HFF-Myc (cell line): ENCODE results near the gene L1CAM.

Source experiments
- DNase-seq: peaks from one replicate; pipeline ENCODE4 v3.0.0-alpha.2; 2011; ENCODE audit warnings: low read depth; ENCODE audit errors: extremely low read depth
- H3K4me3 ChIP-seq: replicated peaks from 2 replicates; pipeline ENCODE4 v1.5.1; 2011; ENCODE audit warnings: low read depth, mild to moderate bottlenecking, control low read depth, low read length
- CTCF ChIP-seq: IDR thresholded peaks from 2 replicates; pipeline ENCODE4 v1.5.1; 2012; ENCODE audit warnings: mild to moderate bottlenecking, low read depth, low read length, control low read depth; ENCODE audit errors: missing control alignments

Gene L1CAM

DNA sequence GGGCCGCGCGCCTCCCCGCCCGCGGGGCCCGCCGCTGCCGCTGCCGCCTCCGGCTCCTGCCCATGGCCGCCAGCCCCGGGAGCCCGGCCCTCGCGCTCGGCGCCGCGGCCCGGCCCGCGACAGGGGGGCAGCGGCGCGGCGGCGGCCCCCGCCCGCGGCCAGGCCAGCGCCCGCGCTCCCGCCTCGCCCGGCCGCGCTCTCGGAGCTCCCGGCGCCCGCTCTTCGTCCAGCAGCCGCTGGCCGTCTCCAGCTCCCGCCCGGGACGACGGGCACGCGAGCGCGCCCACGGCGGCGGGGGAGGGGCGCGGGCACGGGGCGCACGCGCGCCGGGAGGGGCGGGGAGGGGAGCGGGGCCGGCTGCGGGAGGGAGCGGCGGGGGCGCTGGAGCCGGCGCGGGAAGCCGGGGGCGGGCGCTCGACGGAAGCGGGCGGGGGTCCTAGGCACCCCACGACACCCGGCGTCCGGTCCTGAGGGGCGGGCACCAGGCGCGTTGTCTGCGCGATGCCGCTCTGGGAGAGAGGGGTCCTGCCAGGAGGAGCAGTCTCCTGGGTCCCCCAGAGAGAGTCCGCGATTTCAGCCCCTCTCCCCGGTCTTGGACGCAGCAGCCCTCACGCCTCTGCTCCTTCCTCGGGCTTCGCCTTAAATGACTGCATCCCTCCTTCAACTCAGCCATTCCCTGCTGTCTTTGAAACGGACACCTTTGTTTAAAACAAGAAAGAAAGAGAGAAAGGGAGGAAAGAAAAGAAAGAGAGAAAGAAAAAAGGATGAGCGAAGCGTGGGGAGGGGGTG lies 55.1 kb downstream of the L1CAM start:
- no peak overlapping the region for H3K4me3 ChIP-seq
- no peak for TF ChIP-seq CTCF
- DNase-seq: no peak

DNA sequence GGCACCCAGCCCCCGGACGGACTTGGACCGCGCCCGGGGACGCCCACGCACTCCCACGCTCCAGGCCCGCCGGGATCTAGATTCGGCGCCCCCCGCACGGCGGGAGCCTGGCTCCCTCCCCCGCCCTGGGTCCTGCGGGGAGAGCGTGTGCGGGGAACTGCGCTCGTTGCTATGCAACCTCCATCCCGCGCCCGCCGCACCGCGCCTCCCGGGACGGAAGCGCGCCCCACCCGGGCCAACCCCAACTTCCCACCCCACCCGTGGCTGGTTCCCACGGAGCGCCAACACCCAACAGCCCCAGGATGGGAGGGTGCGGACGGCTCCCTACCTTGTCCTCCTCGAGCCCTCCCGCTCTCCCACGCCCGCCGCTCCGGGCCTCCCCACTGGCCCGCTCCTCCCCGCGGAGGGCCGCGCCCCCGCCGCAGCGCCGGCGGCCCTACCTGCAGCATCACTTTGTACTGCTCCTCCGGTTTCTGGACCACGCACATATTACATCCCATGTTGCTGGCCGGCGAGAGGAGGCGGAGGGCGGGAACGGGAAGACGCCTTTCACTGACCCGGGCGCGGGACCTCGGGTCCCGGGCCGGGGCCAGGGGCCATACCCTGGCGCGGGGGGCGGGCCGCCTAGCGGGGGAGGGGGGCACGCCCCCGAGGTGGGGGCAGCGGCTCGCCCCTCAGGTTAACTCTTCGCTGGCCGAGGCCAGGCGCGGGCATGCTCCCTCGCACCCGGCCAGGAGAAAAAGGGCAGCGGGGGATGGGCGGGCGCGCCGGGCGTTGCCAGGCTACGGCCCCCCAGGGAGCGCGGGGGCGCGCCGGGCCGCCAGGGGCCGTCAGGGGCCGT lies 56.0 kb downstream of the L1CAM start, which contains the start of gene PDZD4:
Gene PDZD4 (minus strand): TSS at position 746 of the 841 bp plus-strand sequence. CDS start 246 bp downstream, at position 500.
- DNase-seq: no peak
- H3K4me3 ChIP-seq: no peak within 1 kb of the TSS
- no peak for TF ChIP-seq CTCF

- DNase-seq: no peak
- no peak for TF ChIP-seq CTCF
- no peak overlapping the region for H3K4me3 ChIP-seq
Measured at GRCh38 chrX:153829549-153829798, 56.5 kb downstream of the L1CAM start.

GRCh38 chrX:153828723-153829548 lies 57.0 kb downstream of the L1CAM start:
- no peak overlapping the region for H3K4me3 ChIP-seq
- no peak for DNase-seq
- TF ChIP-seq CTCF: no peak

DNA sequence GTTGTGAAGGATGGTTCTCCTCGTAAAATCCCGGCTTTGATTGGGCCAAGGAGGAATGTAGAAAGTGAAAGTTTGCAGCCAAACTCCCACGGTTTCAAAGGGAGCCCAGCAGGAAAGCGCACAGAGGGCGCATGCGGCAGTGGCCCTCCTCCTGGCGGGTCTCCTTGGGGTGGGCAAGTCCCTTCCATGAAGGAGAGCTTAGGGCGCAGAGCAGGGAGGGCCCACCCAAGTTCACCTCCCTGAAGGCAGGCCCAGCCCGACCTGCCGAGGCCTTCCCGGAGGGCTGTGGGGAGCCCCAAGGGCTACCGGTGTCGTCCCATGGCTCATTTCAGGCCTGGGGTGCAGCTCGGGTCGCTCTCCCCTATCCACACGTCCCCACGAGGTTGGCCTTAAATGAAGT lies 57.7 kb downstream of the L1CAM start:
- TF ChIP-seq CTCF: no peak
- DNase-seq: no peak
- H3K4me3 ChIP-seq: no peak overlapping the region

DNA sequence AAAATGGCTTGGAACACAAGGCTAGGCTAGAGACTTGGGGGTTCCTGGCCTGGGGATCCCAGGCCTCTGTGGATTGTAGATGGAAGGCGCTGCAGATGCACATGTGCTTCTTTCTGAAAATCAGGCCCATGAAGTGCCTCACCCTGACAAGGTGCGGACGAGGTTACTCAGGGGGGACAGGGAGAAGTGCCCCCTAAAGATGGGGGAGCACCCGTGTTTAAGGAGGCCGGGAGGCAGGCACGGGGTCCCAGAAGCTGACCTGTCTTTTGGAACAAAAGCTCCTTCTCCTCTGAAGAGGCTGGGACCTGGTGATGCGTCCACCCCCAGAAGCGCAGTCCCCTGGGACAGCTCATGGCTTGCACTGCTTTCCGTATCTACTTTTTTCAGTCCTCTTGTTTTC lies 58.1 kb downstream of the L1CAM start:
- DNase-seq: no peak
- TF ChIP-seq CTCF: no peak
- no peak overlapping the region for H3K4me3 ChIP-seq
